Dendritic cell treated with granulocyte-macrophage colony-stimulating factor and Interleukin-4, amounts not matched to agents 40 ng/mL and 50 ng/mL, for 4 days (primary cell): Measurements from ENCODE around the gene WFS1.

Experiments used
- H3K27ac Mint-ChIP-seq: one replicate; pipeline ENCODE4 v1.8.0; 2022; ENCODE audit warnings: mild to moderate bottlenecking, mixed read lengths
- H3K27me3 Mint-ChIP-seq: one replicate; pipeline ENCODE4 v1.8.0; 2022; ENCODE audit warnings: mild to moderate bottlenecking, mixed read lengths
- H3K36me3 Mint-ChIP-seq: one replicate; pipeline ENCODE4 v1.8.0; 2022; ENCODE audit warnings: low read depth, mixed read lengths
- H3K4me1 Mint-ChIP-seq: one replicate; pipeline ENCODE4 v1.8.0; 2022; ENCODE audit warnings: low read depth, mixed read lengths
- H3K4me3 Mint-ChIP-seq: one replicate; pipeline ENCODE4 v1.8.0; 2022; ENCODE audit warnings: mild to moderate bottlenecking, moderate library complexity, mixed read lengths
- H3K9me3 Mint-ChIP-seq: one replicate; pipeline ENCODE4 v1.8.0; 2022; ENCODE audit warnings: mixed read lengths
- intact Hi-C: fragments of 100-400 bp; cut with micrococcal nuclease; formaldehyde crosslinking; loops from one replicate; pipeline ENCODE4 v1.15.0; 2022

WFS1 gene

GRCh38 chr4:6288871-6289270 lies 19.2 kb downstream of the WFS1 start:
- Mint-ChIP-seq H3K4me3 (no peak overlapping the region), H3K27me3 (peaks cover 2% of the 10 kb centered on the region), H3K4me1 (no peaks in the 10 kb centered on the region), H3K36me3 (no peaks in the 10 kb centered on the region), H3K9me3 (no peaks in the 10 kb centered on the region), H3K27ac (no peak overlapping the region)
- intact Hi-C loops: no loop called here

- Mint-ChIP-seq H3K9me3 (no peaks in the 10 kb centered on the region), H3K4me1 (no peaks in the 10 kb centered on the region), H3K36me3 (no peaks in the 10 kb centered on the region), H3K27ac (no peak overlapping the region), H3K4me3 (no peak overlapping the region), H3K27me3 (no peaks in the 10 kb centered on the region)
- intact Hi-C loops: no loop called here
These were observed 20.6 kb downstream of the WFS1 start for GRCh38 chr4:6290256-6290655.

- intact Hi-C loops: no loop called here
- Mint-ChIP-seq H3K27ac (no peak overlapping the region), H3K36me3 (no peaks in the 10 kb centered on the region), H3K4me1 (no peaks in the 10 kb centered on the region), H3K9me3 (no peaks in the 10 kb centered on the region), H3K27me3 (no peaks in the 10 kb centered on the region), H3K4me3 (no peak overlapping the region)
These were observed 21.3 kb downstream of the WFS1 start for GRCh38 chr4:6290769-6291547.

- H3K4me1 Mint-ChIP-seq: no peaks in the 10 kb centered on the region
These were observed 22.2 kb downstream of the WFS1 start for GRCh38 chr4:6291784-6292297.

GRCh38 chr4:6292376-6293096 lies 22.9 kb downstream of the WFS1 start:
- Mint-ChIP-seq H3K9me3 (no peaks in the 10 kb centered on the region), H3K36me3 (no peaks in the 10 kb centered on the region), H3K27me3 (no peaks in the 10 kb centered on the region), H3K4me3 (no peak overlapping the region), H3K27ac (no peak overlapping the region), H3K4me1 (no peaks in the 10 kb centered on the region)
- intact Hi-C loops: no loop called here

More at GRCh38 chr4:6291784-6292297, 22.2 kb downstream of the WFS1 start:
- Mint-ChIP-seq H3K27ac (no peak overlapping the region), H3K27me3 (no peaks in the 10 kb centered on the region), H3K4me3 (no peak overlapping the region), H3K9me3 (no peaks in the 10 kb centered on the region), H3K36me3 (no peaks in the 10 kb centered on the region)
- intact Hi-C loops: no loop called here

- Mint-ChIP-seq H3K9me3 (no peaks in the 10 kb centered on the region), H3K4me1 (no peaks in the 10 kb centered on the region), H3K27ac (no peak overlapping the region), H3K36me3 (no peaks in the 10 kb centered on the region), H3K27me3 (no peaks in the 10 kb centered on the region), H3K4me3 (no peak overlapping the region)
- intact Hi-C loops: no loop called here
These were observed 23.4 kb downstream of the WFS1 start for GRCh38 chr4:6293097-6293445.

- Mint-ChIP-seq H3K4me3 (no peak overlapping the region), H3K4me1 (no peaks in the 10 kb centered on the region), H3K36me3 (no peaks in the 10 kb centered on the region), H3K27ac (no peak overlapping the region), H3K27me3 (no peaks in the 10 kb centered on the region), H3K9me3 (no peaks in the 10 kb centered on the region)
- intact Hi-C loops: no loop called here
These were observed 24.0 kb downstream of the WFS1 start for GRCh38 chr4:6293661-6294060.

- intact Hi-C loops: no loop called here
- no peaks in the 10 kb centered on the region for H3K36me3 Mint-ChIP-seq
- no peak overlapping the region for H3K27ac Mint-ChIP-seq
- no peak overlapping the region for H3K4me3 Mint-ChIP-seq
- no peaks in the 10 kb centered on the region for H3K27me3 Mint-ChIP-seq
- H3K4me1 Mint-ChIP-seq: no peaks in the 10 kb centered on the region
- H3K9me3 Mint-ChIP-seq: no peaks in the 10 kb centered on the region
These were observed 25.2 kb downstream of the WFS1 start for GRCh38 chr4:6294705-6295421.

GRCh38 chr4:6295495-6295894 lies 25.8 kb downstream of the WFS1 start:
- no peaks in the 10 kb centered on the region for H3K36me3 Mint-ChIP-seq
- H3K4me3 Mint-ChIP-seq: no peak overlapping the region
- H3K27ac Mint-ChIP-seq: no peak overlapping the region
- H3K27me3 Mint-ChIP-seq: no peaks in the 10 kb centered on the region
- H3K4me1 Mint-ChIP-seq: no peaks in the 10 kb centered on the region
- intact Hi-C loops: no loop called here
- H3K9me3 Mint-ChIP-seq: no peaks in the 10 kb centered on the region

- intact Hi-C loops: no loop called here
- H3K4me1 Mint-ChIP-seq: no peaks in the 10 kb centered on the region
- H3K36me3 Mint-ChIP-seq: peaks cover 4% of the 10 kb centered on the region
- no peaks in the 10 kb centered on the region for H3K9me3 Mint-ChIP-seq
- no peak overlapping the region for H3K27ac Mint-ChIP-seq
- H3K4me3 Mint-ChIP-seq: no peak overlapping the region
- H3K27me3 Mint-ChIP-seq: no peaks in the 10 kb centered on the region
These were observed 26.4 kb downstream of the WFS1 start for GRCh38 chr4:6296026-6296425.

GRCh38 chr4:6297266-6297815 lies 27.7 kb downstream of the WFS1 start:
- intact Hi-C loops: no loop called here
- Mint-ChIP-seq H3K4me1 (no peaks in the 10 kb centered on the region), H3K27ac (no peak overlapping the region), H3K4me3 (no peak overlapping the region), H3K36me3 (peaks cover 11% of the 10 kb centered on the region), H3K27me3 (no peaks in the 10 kb centered on the region), H3K9me3 (no peaks in the 10 kb centered on the region)

GRCh38 chr4:6298035-6298434 lies 28.4 kb downstream of the WFS1 start:
- Mint-ChIP-seq H3K9me3 (no peaks in the 10 kb centered on the region), H3K27ac (no peak overlapping the region), H3K27me3 (no peaks in the 10 kb centered on the region), H3K4me1 (no peaks in the 10 kb centered on the region), H3K36me3 (peaks cover 11% of the 10 kb centered on the region), H3K4me3 (no peak overlapping the region)
- intact Hi-C loops: no loop called here

GRCh38 chr4:6298852-6299251 lies 29.2 kb downstream of the WFS1 start:
- Mint-ChIP-seq H3K4me1 (no peaks in the 10 kb centered on the region), H3K36me3 (peaks cover 11% of the 10 kb centered on the region), H3K4me3 (no peak overlapping the region), H3K9me3 (no peaks in the 10 kb centered on the region), H3K27me3 (no peaks in the 10 kb centered on the region), H3K27ac (no peak overlapping the region)
- intact Hi-C loops: no loop called here

- H3K27me3 Mint-ChIP-seq: no peaks in the 10 kb centered on the region
- H3K4me1 Mint-ChIP-seq: no peaks in the 10 kb centered on the region
- H3K9me3 Mint-ChIP-seq: no peaks in the 10 kb centered on the region
- H3K36me3 Mint-ChIP-seq: peaks cover 11% of the 10 kb centered on the region
- intact Hi-C loops: no loop called here
- H3K4me3 Mint-ChIP-seq: no peak overlapping the region
- H3K27ac Mint-ChIP-seq: no peak overlapping the region
These were observed 30.2 kb downstream of the WFS1 start for GRCh38 chr4:6299875-6300274.
